Esophagus (tissue), 2 donors: ENCODE results near the gene MYOD1. TPM values are rescaled to one million over a fixed set of nuclear protein-coding genes. Genes with fewer than 3 reads are reported as not detected.

ENCODE experiments used
- H3K27ac ChIP-seq, 2 donors: one replicate each; pipeline ENCODE4 v1.5.1; 2013; ENCODE audit warnings: low read depth in 2 of 2, mild to moderate bottlenecking in 2 of 2, inconsistent platforms in 1 of 2, low read length in 1 of 2, moderate library complexity in 1 of 2
- H3K27me3 ChIP-seq, 2 donors: one replicate each; pipeline ENCODE4 v1.6.1; 2013; ENCODE audit warnings: low read length in 2 of 2, control low read depth in 1 of 2, mild to moderate bottlenecking in 1 of 2; ENCODE audit not compliant: insufficient read depth in 2 of 2, control insufficient read depth in 1 of 2
- H3K36me3 ChIP-seq, 2 donors: one replicate each; pipeline ENCODE4 v1.6.1; 2013; ENCODE audit warnings: low read length in 1 of 2; ENCODE audit not compliant: control insufficient read depth in 2 of 2, insufficient read depth in 2 of 2
- H3K4me1 ChIP-seq, 2 donors: one replicate each; pipeline ENCODE4 v1.6.1; 2013; ENCODE audit warnings: low read length in 1 of 2; ENCODE audit not compliant: control insufficient read depth in 2 of 2, insufficient read depth in 2 of 2
- H3K4me3 ChIP-seq, 2 donors: one replicate each; pipeline ENCODE4 v1.5.1; 2013; ENCODE audit warnings: low read length in 2 of 2, mild to moderate bottlenecking in 2 of 2, low read depth in 1 of 2, moderate library complexity in 1 of 2
- H3K9me3 ChIP-seq, 2 donors: one replicate each; pipeline ENCODE4 v1.6.1; 2013; ENCODE audit warnings: mild to moderate bottlenecking in 2 of 2, low read depth in 1 of 2, low read length in 1 of 2, moderate library complexity in 1 of 2; ENCODE audit not compliant: control insufficient read depth in 2 of 2, insufficient read depth in 1 of 2
- WGBS, 2 donors: extraction: QIAGEN DNeasy Blood & Tissue Kit; methylation state at CpG; one replicate each; pipeline ENCODE4 v1.1.7; 2013; 5-methylcytosine and 5-hydroxymethylcytosine counted together
- polyA plus RNA-seq, 2 donors: library from polyadenylated mRNA; stranded (reverse); fragments of 200-250 nt; gene quantifications; one replicate each; pipeline ENCODE4 v1.2.3, GENCODE V29; 2013
- donor health status: healthy with polysubstance abuse.
- donor health status: Bipolar disorder and iron deficiency.

The MYOD1 gene
- polyA plus RNA-seq, 2 donors, result not detected

DNA sequence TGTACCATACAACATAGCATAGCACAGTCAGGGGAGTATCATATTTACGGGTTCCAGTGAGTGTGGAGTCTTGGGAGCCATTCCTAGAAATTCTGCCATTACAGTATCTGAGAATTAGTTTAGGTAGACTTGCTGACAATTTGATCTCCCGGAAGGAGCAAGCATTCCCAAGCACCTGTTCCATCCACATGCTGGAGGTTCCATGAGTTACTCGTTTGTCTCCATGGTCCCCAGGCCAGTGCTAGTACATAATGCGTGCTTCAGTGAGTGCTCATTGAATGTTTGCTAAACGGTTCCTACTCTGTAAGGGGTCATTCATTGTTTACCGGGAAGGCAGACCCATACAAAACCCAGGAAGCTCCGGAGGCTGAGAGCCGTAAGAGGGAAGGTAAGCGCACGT lies 27.4 kb upstream of the MYOD1 start:
- H3K27ac ChIP-seq, result no peak overlapping the region
- no peak overlapping the region for H3K4me3 ChIP-seq
- H3K9me3 ChIP-seq, result no peaks in the 10 kb centered on the region
- 48 to 54% methylated on average over 10 of the region's 10 CpGs for WGBS, 2 donors
- H3K4me1 ChIP-seq, result no peaks in the 10 kb centered on the region
- peaks cover 4 to 7% of the 10 kb centered on the region in 2 donors for H3K27me3 ChIP-seq
- no peaks in the 10 kb centered on the region for H3K36me3 ChIP-seq

DNA sequence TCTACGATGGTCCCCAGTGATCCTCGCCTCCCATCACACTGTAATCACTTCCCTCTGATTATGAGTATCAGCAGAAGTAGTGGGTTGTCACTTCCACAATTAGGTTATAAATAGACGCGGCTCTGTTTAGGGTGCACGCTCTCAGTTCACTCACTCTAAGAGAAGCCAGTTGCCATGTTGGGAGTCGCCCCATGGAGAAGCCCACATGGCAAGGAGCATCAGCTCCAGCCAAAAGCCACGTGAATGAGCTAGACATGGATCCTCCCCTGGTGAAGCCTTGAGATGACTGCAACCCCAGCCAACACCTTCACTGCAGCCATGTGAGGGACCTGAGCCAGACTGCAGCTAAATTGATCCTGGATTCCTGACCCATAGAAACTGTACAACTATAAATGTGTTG lies 26.4 kb upstream of the MYOD1 start:
- Histone ChIP-seq H3K36me3 (no peaks in the 10 kb centered on the region), H3K27me3 (peaks cover 4 to 7% of the 10 kb centered on the region in 2 donors), H3K9me3 (no peaks in the 10 kb centered on the region), H3K4me1 (no peaks in the 10 kb centered on the region), H3K27ac (no peak overlapping the region), H3K4me3 (no peak overlapping the region)
- WGBS, 2 donors, result 78 to 83% methylated on average over 7 of the region's 7 CpGs

GRCh38 chr11:17693531-17693930 lies 25.8 kb upstream of the MYOD1 start:
- Histone ChIP-seq H3K36me3 (no peaks in the 10 kb centered on the region), H3K27ac (no peak overlapping the region), H3K4me1 (no peaks in the 10 kb centered on the region), H3K4me3 (no peak overlapping the region), H3K9me3 (no peaks in the 10 kb centered on the region), H3K27me3 (peaks cover 4 to 7% of the 10 kb centered on the region in 2 donors)
- 66 to 77% methylated on average over 4 of the region's 4 CpGs for WGBS, 2 donors

DNA sequence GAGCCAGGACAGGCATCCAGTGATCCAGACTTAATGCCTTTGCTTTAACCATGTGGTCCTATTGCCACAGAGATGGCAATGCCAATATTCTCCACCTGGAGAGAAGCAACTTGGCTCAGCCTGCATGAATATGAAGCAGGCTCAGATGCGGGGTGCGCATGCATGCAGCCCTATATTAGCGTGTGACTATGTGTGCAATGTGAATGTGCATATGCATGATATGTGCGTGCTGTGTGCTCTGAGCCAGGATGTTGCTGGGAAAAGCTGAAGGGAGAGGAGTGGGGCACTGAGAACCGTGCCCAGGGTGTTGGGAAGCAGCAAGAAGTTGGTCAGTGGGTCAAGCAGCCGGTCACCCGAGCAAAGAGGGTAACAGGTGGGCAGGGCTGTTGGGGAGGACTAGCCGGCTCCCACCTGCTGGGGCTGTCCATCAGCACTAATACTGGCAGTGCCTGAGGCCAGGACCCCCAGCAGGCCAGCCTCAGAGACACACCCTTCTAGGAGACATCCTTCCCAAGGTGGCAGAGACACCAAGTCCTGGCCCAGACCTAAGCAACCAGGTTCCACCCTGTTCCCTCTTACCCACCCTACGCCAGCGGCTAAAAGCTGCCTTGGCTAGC lies 24.8 kb upstream of the MYOD1 start:
- Histone ChIP-seq H3K4me3 (no peak overlapping the region), H3K27ac (no peak overlapping the region), H3K9me3 (no peaks in the 10 kb centered on the region), H3K27me3 (peaks cover 4 to 7% of the 10 kb centered on the region in 2 donors), H3K4me1 (no peaks in the 10 kb centered on the region), H3K36me3 (no peaks in the 10 kb centered on the region)
- 80 to 90% methylated on average over 10 of the region's 10 CpGs for WGBS, 2 donors

DNA sequence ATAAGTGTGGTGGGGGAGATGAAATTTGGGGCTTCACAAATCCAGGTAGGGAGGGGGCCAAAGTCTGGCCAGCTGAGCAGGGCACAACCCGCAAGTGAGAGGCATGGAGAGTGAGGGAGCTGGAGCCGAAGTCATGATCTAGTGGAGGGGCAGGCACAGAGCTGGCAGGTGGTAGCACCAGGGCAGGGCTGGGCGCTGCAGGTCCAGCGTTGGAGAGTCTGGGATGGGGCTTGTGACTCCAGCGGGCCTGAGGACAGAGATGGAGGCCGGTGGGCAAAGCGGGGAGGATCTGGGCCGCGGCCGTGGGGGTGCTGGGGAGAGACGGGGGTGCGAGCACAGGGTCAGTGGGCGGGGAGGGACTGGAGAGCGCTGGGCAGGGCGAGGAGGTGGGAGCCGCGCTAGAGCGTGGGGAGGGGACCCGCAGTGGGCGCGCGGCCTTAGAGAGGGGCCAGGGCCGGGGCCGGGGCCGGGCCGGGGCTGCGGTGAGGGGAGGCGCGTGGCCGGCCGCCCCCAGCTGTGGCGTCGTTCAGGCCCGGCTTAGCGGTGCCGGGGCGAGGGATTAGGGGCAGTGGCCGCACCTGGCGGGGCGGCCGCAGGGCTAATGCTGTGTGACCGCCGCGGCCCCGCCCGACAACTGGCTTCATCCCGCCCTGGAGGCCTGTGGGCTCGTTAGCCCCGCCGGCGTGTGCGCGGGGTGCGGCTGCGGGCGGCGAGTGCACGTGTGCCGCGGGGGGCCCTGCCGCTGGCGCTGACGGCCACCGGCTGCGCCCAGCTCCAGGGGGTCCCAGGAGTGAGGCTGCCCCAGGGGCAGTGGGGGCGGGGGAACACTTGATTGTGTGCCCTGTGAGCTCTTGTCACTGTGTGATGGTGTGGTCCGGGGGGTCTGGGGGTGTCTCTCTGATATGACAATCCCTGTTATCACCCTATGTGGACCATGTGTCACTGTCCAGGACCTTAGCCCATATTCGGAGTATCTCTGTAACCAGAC lies 23.6 kb upstream of the MYOD1 start:
- WGBS, 2 donors, result 9% methylated on average over 40 to 68 of the region's 68 CpGs
- no peaks in the 10 kb centered on the region for H3K36me3 ChIP-seq
- no peaks in the 10 kb centered on the region for H3K4me1 ChIP-seq
- H3K9me3 ChIP-seq, result no peaks in the 10 kb centered on the region
- peaks cover 4 to 7% of the 10 kb centered on the region in 2 donors for H3K27me3 ChIP-seq
- H3K4me3 ChIP-seq, result no peak overlapping the region
- no peak overlapping the region for H3K27ac ChIP-seq

DNA sequence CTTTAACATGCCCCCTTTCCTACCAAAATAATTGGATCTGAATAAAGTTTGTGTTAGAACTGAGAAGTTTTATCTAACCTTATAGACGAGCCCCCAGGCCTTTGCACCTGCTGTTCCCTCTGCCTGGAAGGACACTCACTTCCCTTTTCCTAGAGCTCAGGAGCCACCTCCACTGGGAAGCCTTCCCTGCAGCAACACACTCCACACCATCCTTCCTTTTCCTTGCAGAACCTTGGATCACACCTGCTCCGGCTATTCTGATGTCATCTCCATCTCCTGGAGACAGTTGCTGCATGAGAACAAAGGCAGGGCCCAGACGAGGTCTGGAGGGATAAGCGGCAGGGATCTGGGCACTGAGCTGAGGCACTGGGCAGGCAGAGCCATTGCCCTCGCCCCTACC lies 22.6 kb upstream of the MYOD1 start:
- peaks cover 4 to 7% of the 10 kb centered on the region in 2 donors for H3K27me3 ChIP-seq

GRCh38 chr11:17697175-17697949 lies 22.0 kb upstream of the MYOD1 start:
- H3K27me3 ChIP-seq, result peaks cover 4 to 7% of the 10 kb centered on the region in 2 donors
- no peaks in the 10 kb centered on the region for H3K36me3 ChIP-seq
- no peak overlapping the region for H3K27ac ChIP-seq
- H3K4me3 ChIP-seq, result no peak overlapping the region
- WGBS, 2 donors, result 57 to 63% methylated on average over 6 of the region's 6 CpGs
- no peaks in the 10 kb centered on the region for H3K4me1 ChIP-seq
- H3K9me3 ChIP-seq, result no peaks in the 10 kb centered on the region

More for the DNA sequence above, 22.6 kb upstream of the MYOD1 start:
- no peaks in the 10 kb centered on the region for H3K9me3 ChIP-seq
- no peaks in the 10 kb centered on the region for H3K4me1 ChIP-seq
- no peak overlapping the region for H3K27ac ChIP-seq
- WGBS, 2 donors, result 70 to 83% methylated on average over 5 of the region's 5 CpGs
- H3K4me3 ChIP-seq, result no peak overlapping the region
- H3K36me3 ChIP-seq, result no peaks in the 10 kb centered on the region

DNA sequence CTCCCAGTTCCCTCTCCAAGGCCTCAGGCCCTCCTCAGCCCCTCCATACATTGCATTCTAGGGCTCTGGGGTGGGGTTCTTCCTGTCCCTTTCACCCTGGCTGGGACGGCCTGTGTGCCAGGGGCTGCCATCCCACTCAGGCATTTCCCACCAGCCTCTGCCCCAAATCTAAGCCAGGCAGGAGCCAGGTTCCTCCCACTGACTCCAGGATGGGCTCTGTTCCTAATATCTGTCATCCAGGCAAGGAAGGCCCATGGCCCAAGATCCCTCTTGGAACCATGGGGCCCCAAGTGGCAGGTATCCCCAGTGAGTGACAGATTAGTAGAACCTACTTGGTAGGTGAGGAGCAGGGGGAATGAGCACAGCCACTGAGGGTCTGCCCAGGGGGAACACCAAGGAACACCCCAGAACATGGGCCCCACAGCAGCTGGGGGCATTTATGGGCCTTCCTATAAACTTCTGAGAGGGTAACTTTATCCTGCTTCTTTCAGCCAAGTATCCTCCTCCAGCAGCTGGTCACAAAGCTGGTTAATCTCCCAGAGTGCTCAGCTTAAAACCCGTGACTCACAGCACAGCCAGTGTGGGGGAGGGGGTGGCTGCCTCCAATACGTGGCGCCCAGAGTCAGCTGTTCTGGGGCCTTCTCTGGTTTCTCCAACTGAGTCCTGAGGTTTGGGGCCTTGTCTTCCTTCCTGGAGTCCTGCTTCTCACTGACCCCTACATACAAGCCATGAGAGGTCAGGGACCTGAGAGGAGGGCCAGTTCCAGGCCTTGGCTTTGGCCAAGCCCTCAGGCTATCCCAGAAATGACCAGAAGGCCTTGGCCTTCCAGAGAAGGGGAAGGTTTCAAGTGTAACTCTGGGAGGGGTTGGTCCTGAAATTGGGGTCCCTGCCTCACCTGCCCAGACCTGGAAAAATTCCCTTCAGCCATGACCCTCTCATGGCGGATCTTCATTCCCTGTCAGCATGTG lies 19.9 kb upstream of the MYOD1 start:
- Histone ChIP-seq H3K9me3 (peaks cover 0 to 4% of the 10 kb centered on the region in 2 donors), H3K27me3 (peaks cover 4 to 7% of the 10 kb centered on the region in 2 donors), H3K4me3 (no peak overlapping the region), H3K4me1 (no peaks in the 10 kb centered on the region), H3K36me3 (no peaks in the 10 kb centered on the region), H3K27ac (no peak overlapping the region)
- 65 to 71% methylated on average over 5 of the region's 5 CpGs for WGBS, 2 donors
